ENCODE results near the gene MFAP2.
A peak's percentile ranks its signal among the peaks of the same experiment; 100 is the strongest.

Gene MFAP2

GRCh38 chr1:16980473-16981268 is at the start of gene MFAP2 (continued):
- peak; percentile 58 for TF ChIP-seq ZNF335 (tag by site-specific recombination; conservative IDR thresholded peaks at IDR 0.05)
- peak; percentile 85 for TF ChIP-seq ZNF121 (tag by site-specific recombination; IDR thresholded peaks at IDR 0.05)
- TF ChIP-seq, protein P1, sequence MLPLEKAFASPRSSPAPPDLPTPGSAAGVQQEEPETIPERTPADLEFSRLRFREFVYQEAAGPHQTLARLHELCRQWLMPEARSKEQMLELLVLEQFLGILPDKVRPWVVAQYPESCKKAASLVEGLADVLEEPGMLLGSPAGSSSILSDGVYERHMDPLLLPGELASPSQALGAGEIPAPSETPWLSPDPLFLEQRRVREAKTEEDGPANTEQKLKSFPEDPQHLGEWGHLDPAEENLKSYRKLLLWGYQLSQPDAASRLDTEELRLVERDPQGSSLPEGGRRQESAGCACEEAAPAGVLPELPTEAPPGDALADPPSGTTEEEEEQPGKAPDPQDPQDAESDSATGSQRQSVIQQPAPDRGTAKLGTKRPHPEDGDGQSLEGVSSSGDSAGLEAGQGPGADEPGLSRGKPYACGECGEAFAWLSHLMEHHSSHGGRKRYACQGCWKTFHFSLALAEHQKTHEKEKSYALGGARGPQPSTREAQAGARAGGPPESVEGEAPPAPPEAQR (tag by site-specific recombination; IDR thresholded peaks at IDR 0.05), result no peak
- no peak for TF ChIP-seq ZNF596 (tag by site-specific recombination; IDR thresholded peaks at IDR 0.05)

GRCh38 chr1:17030206-17030605 is 49.8 kb upstream of the MFAP2 start:
- Histone ChIP-seq H3K4me3 (ENCODE audit: low read depth, low read length) (no peak overlapping the region), H3K27ac (ENCODE audit: extremely low read depth, low read depth, low read length) (no peak overlapping the region), H3K4me1 (ENCODE audit: control insufficient read depth, insufficient read depth, low read length) (no peaks in the 10 kb centered on the region), H3K9me3 (ENCODE audit: control insufficient read depth, insufficient read depth, low read depth, low read length) (no peaks in the 10 kb centered on the region), H3K36me3 (ENCODE audit: control insufficient read depth in 2 of 2, insufficient read depth in 1 of 2, low read length in 2 of 2) (peaks cover 41 to 91% of the 10 kb centered on the region in 2 experiments)
- POLR2A ChIA-PET, result no interaction called here
- TF ChIP-seq, protein P2, sequence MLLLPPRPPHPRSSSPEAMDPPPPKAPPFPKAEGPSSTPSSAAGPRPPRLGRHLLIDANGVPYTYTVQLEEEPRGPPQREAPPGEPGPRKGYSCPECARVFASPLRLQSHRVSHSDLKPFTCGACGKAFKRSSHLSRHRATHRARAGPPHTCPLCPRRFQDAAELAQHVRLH (tag by site-specific recombination; IDR thresholded peaks at IDR 0.05), result no peak
- TF ChIP-seq SP7 (tag by site-specific recombination; IDR thresholded peaks at IDR 0.05) (no peak), ZNF830 (tag by site-specific recombination; IDR thresholded peaks at IDR 0.05; ENCODE audit: low read depth) (no peak), PRDM10 (tag by site-specific recombination; IDR thresholded peaks at IDR 0.05) (peak; percentile 74), PRDM4 (tag by site-specific recombination; IDR thresholded peaks at IDR 0.05) (no peak)
- CTCF ChIA-PET, result interaction anchor here (0.5 to 1.4 kb wide), 6 partner anchors 9 to 445 kb away, joined by 3 to 5 read pairs (median 3); no protein-coding TSS in a partner anchor

DNA sequence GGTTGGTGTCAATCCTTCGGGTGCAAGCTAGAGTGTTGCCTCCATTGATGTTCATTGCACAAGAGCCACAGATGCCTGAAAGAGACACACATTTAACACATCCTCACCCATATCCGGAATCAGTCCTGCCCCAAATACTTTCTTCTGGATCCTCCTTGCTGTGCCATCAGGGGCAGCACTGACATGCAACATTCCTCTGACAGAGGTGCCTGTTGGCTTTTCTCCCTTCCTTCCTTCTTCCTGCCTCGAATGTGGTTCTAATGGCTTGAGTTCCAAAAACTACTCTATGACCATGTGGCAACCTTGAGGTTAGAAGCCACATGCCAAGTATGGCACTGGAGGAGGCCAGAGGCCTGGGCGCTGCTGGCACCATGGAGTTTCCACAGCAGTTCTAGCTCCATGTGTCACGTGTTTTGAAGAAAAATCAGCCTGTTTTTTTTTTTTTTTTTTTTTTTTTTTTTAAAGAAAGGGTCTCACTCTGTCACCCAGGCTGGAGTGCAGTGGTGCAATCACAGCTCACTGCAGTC is 48.3 kb upstream of the MFAP2 start:
- CTCF ChIA-PET, result interaction anchor here (0.6 kb wide), 1 partner anchor 17 kb away, joined by 3 read pairs; no protein-coding TSS in a partner anchor
- H3K36me3 ChIP-seq (ENCODE audit: control insufficient read depth in 2 of 2, insufficient read depth in 1 of 2, low read length in 2 of 2), result peaks cover 44 to 93% of the 10 kb centered on the region in 2 experiments
- POLR2A ChIA-PET, result interaction anchor here (0.6 kb wide), 1 partner anchor 429 kb away, joined by 3 read pairs; no protein-coding TSS in a partner anchor

More for the DNA sequence above, 48.3 kb upstream of the MFAP2 start:
- Histone ChIP-seq H3K27ac (ENCODE audit: extremely low read depth, low read depth, low read length) (no peak overlapping the region), H3K4me3 (ENCODE audit: low read depth, low read length) (no peak overlapping the region), H3K4me1 (ENCODE audit: control insufficient read depth, insufficient read depth, low read length) (no peaks in the 10 kb centered on the region), H3K9me3 (ENCODE audit: control insufficient read depth, insufficient read depth, low read depth, low read length) (no peaks in the 10 kb centered on the region)
- 0 out of 2 replicates have a peak, but pooled peaks have one; percentile 38 for TF ChIP-seq ZNF362 (tag by site-specific recombination; IDR thresholded peaks at IDR 0.05)
- no peak for TF ChIP-seq ZNF18 (tag by site-specific recombination; IDR thresholded peaks at IDR 0.05)

All from HEK293 (cell line).